AG10803 (cell line): Measurements from ENCODE around the gene HYKK.

Experiments
- DNase-seq: peaks from one replicate; pipeline ENCODE4 v3.0.0; 2010; ENCODE audit warnings: low read depth
- H3K4me3 ChIP-seq: 2 replicates; pipeline ENCODE4 v1.5.1; 2011; ENCODE audit warnings: mild to moderate bottlenecking, low read length, control low read depth
- CTCF ChIP-seq: conservative IDR thresholded peaks from 2 replicates; pipeline ENCODE4 v1.5.1; 2011; ENCODE audit warnings: mild to moderate bottlenecking, low read length, control low read depth, inconsistent platforms

HYKK gene

DNA sequence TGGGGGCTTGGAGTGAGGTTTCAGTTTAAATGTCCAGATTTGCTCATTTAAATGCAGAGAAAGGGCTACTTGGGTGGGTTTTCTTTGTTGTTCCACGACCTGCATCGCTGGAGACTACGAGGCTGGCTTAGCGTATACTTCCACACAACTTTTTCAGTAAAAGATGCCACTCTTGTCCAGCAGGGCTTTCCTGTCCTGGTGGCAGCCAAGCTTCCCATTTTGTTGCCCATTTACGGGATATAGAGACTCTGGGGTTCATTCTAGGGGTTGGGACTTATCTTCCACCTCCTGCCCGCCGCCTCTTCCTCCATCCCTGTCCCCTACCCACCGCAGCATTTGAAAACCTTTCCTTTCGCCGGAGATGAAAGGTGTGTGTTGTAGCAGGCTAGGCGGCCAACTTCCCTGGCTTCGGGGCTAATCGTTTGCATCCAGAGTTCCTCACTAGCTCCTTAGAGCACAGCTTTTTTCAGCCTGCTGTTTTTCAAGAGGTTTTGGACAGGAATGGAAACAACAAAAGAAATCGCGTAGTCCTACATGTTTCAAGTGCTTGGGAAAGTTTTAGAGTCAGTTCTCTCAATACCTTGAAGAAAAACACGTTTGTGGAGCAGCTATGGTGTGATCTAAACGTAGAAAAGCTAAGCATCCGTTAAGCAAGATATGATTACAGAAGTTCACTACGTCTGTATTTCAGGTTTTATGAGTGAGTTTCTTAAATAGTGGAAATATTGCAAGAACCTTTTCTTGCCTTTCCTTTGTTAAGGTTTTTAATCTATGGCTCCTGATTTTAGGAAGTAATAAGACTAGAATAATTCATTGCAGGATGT, 58.8 kb downstream of the HYKK start:
- peak; percentile 11 for DNase-seq
- peak; percentile 37 for TF ChIP-seq CTCF
- H3K4me3 ChIP-seq = peak overlapping the region; percentile 66

DNA sequence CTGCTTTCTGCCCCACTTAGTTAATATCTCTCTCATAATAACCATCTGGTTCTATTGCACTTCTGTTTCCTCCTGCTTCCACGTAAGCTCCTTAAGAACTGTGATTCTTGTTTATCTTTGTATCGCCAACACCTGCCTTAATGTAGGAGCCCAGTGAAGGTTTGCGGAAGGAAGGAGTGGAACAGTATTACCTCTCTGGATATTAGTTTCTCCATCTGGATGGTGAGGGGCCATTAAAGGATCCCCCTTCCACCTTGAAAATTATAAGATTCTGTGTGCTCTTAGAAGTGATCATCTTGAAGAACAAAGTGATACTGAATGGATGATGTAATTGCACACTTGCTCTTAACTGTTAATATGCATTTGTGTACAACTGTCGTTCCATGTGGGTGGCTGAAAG, 60.2 kb downstream of the HYKK start:
- TF ChIP-seq CTCF = no peak
- DNase-seq = no peak
- H3K4me3 ChIP-seq = no peak overlapping the region

DNA sequence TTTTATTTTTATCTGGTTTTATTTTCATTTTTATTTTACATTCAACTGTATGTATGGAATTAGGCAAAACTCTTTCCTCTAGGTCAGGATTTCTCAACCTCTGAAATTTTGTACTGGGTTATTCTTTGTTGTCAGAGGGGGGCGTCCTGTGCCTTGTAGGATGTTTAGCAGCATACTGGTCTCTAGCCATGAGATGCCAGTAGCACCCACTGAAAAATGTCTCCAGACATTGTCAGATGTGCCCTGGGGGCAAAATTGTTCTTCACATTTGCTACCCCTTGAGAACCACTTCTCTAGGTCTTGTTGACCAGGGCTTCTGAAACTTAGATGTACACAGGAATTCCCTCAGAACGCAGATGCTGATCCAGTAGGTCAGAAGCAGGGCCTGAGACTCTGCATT, 63.3 kb downstream of the HYKK start:
- no peak for DNase-seq
- no peak for TF ChIP-seq CTCF
- no peak overlapping the region for H3K4me3 ChIP-seq

- H3K4me3 ChIP-seq = no peak overlapping the region
- TF ChIP-seq CTCF = no peak
- no peak for DNase-seq
These were observed 64.0 kb downstream of the HYKK start for GRCh38 chr15:78571382-78571781.

- no peak for DNase-seq
- TF ChIP-seq CTCF = no peak
- H3K4me3 ChIP-seq = no peak overlapping the region
These were observed 66.0 kb downstream of the HYKK start for GRCh38 chr15:78573416-78573815.

GRCh38 chr15:78574944-78575343, 67.6 kb downstream of the HYKK start:
- no peak for DNase-seq
- H3K4me3 ChIP-seq = no peak overlapping the region
- TF ChIP-seq CTCF = no peak
